CD14-positive monocyte (primary cell): ENCODE data around the gene TLCD3A. TPM values are rescaled to one million over a fixed set of nuclear protein-coding genes. Genes with fewer than 3 reads are reported as not detected.

Source experiments
- DNase-seq, 3 donors: peaks; one replicate each; pipeline ENCODE4 v3.0.0-alpha.2; 2011 to 2022
- H2AFZ ChIP-seq: 2 replicates; pipeline ENCODE4 v1.6.0; 2012; ENCODE audit warnings: mild to moderate bottlenecking, low read depth, low read length, inconsistent platforms; ENCODE audit not compliant: insufficient read depth, poor library complexity, severe bottlenecking
- H3K27ac ChIP-seq, 2 donors: 1 replicate in 1 of 2; 2 replicates in 1 of 2; pipeline ENCODE4 v1.5.1; 2012 to 2013; ENCODE audit warnings: low read length in 2 of 2, control low read depth in 1 of 2, inconsistent platforms in 1 of 2, low read depth in 1 of 2, mild to moderate bottlenecking in 1 of 2
- H3K27me3 ChIP-seq, 2 donors: one replicate each; pipeline versions ENCODE4 v1.6.0 to v1.6.1; 2011 to 2013; ENCODE audit warnings: low read length in 2 of 2; ENCODE audit not compliant: control insufficient read depth in 2 of 2, insufficient read depth in 2 of 2
- H3K36me3 ChIP-seq, 2 donors: replicated peaks in 1 of 2; 1 replicate in 1 of 2; 2 replicates in 1 of 2; pipeline versions ENCODE4 v1.5.1 to v1.6.1; 2012 to 2013; ENCODE audit warnings: low read length in 2 of 2, control low read depth in 1 of 2, inconsistent platforms in 1 of 2, mild to moderate bottlenecking in 1 of 2; ENCODE audit not compliant: insufficient read depth in 2 of 2, control insufficient read depth in 1 of 2
- H3K4me1 ChIP-seq, 2 donors: 1 replicate in 1 of 2; 2 replicates in 1 of 2; pipeline versions ENCODE4 v1.5.1 to v1.6.1; 2012 to 2013; ENCODE audit warnings: low read length in 2 of 2, control low read depth in 1 of 2, inconsistent platforms in 1 of 2, mild to moderate bottlenecking in 1 of 2, moderate library complexity in 1 of 2; ENCODE audit not compliant: insufficient read depth in 2 of 2, control insufficient read depth in 1 of 2
- H3K4me2 ChIP-seq: replicated peaks from 2 replicates; pipeline ENCODE3; 2012; ENCODE audit warnings: low read length, moderate library complexity, mild to moderate bottlenecking; ENCODE audit not compliant: poor library complexity, severe bottlenecking; ENCODE audit errors: extremely low read depth
- H3K4me3 ChIP-seq, 3 experiments: fragments of 200-600 bp in 1 of 3; sonication (generic) in 1 of 3; replicated peaks in 1 of 3; 1 replicate in 2 of 3; 2 replicates in 1 of 3; pipeline ENCODE4 v1.5.1; 2011 to 2013; ENCODE audit warnings: low read length in 3 of 3, mild to moderate bottlenecking in 3 of 3, control low read depth in 2 of 3, low read depth in 2 of 3, inconsistent platforms in 1 of 3, moderate library complexity in 1 of 3
- H3K79me2 ChIP-seq: 2 replicates; pipeline ENCODE4 v1.6.0; 2012; ENCODE audit warnings: mild to moderate bottlenecking, control low read depth, inconsistent platforms, low read length, moderate library complexity; ENCODE audit not compliant: insufficient read depth
- H3K9ac ChIP-seq: 2 replicates; pipeline ENCODE4 v1.6.0; 2017; ENCODE audit warnings: low read length, mild to moderate bottlenecking; ENCODE audit not compliant: insufficient read depth, poor library complexity, severe bottlenecking
- H3K9me3 ChIP-seq, 2 donors: replicated peaks in 1 of 2; 1 replicate in 1 of 2; 2 replicates in 1 of 2; pipeline versions ENCODE4 v1.5.1 to v1.6.1; 2012 to 2013; ENCODE audit warnings: low read length in 2 of 2, control low read depth in 1 of 2; ENCODE audit not compliant: control insufficient read depth in 1 of 2, insufficient read depth in 1 of 2
- H4K20me1 ChIP-seq: 2 replicates; pipeline ENCODE4 v1.6.0; 2012; ENCODE audit warnings: mild to moderate bottlenecking, low read length, control low read depth, moderate library complexity; ENCODE audit not compliant: insufficient read depth
- H3K27ac Mint-ChIP-seq, 7 donors: one replicate each; pipeline ENCODE4 v1.8.0; 2020; ENCODE audit warnings: mild to moderate bottlenecking in 7 of 7, mixed read lengths in 7 of 7, moderate library complexity in 6 of 7, inconsistent platforms in 2 of 7
- H3K27me3 Mint-ChIP-seq, 3 donors: one replicate each; pipeline ENCODE4 v1.8.0; 2021 to 2022; ENCODE audit warnings: low read depth in 3 of 3, mild to moderate bottlenecking in 3 of 3, mixed read lengths in 3 of 3, moderate library complexity in 3 of 3, inconsistent platforms in 1 of 3
- H3K36me3 Mint-ChIP-seq, 2 donors: one replicate each; pipeline ENCODE4 v1.8.0; 2020; ENCODE audit warnings: mixed read lengths in 2 of 2, inconsistent platforms in 1 of 2, mild to moderate bottlenecking in 1 of 2
- H3K4me1 Mint-ChIP-seq: one replicate; pipeline ENCODE4 v1.8.0; 2020; ENCODE audit warnings: mild to moderate bottlenecking, mixed read lengths
- H3K4me3 Mint-ChIP-seq, 2 donors: one replicate each; pipeline ENCODE4 v1.8.0; 2020; ENCODE audit warnings: mild to moderate bottlenecking in 2 of 2, mixed read lengths in 2 of 2, moderate library complexity in 1 of 2
- H3K9me3 Mint-ChIP-seq, 7 donors: one replicate each; pipeline ENCODE4 v1.8.0; 2020 to 2022; ENCODE audit warnings: mixed read lengths in 7 of 7, mild to moderate bottlenecking in 6 of 7, moderate library complexity in 6 of 7, inconsistent platforms in 2 of 7
- CTCF ChIP-seq: fragments of 200-600 bp; IDR thresholded peaks from one replicate; pipeline ENCODE4 v1.8.0; 2022; ENCODE audit warnings: antibody characterized with exemption, mild to moderate bottlenecking
- WGBS: methylation state at CpG from one replicate; pipeline ENCODE4 v1.1.5; 2013; ENCODE audit warnings: missing lambda C conversion rate; ENCODE audit not compliant: insufficient coverage; 5-methylcytosine and 5-hydroxymethylcytosine counted together
- intact Hi-C, 2 donors: fragments of 100-400 bp; cut with micrococcal nuclease; formaldehyde crosslinking; loops; one replicate each; pipeline versions ENCODE4 v1.15.0 to v1.15.1; 2023
- polyA plus RNA-seq, 3 donors: library from polyadenylated mRNA; depleted of rRNA in 1 of 3; unstranded in 2 of 3; stranded (reverse) in 1 of 3; fragments of 300-500 nt in 2 of 3; fragments of >200 nt in 1 of 3; fragmentation: Illumina TruSeq in 2 of 3; gene quantifications; 1 replicate in 2 of 3; 2 replicates in 1 of 3; pipeline ENCODE4 v1.2.3, GENCODE V29; 2012 to 2021

Gene TLCD3A
- polyA plus RNA-seq, 3 donors, result 0.09 to 1.8 (median 0.13) TPM

GRCh38 chr17:699345-699744, 33.1 kb upstream of the TLCD3A start:
- Histone ChIP-seq H3K79me2 (peaks cover 29% of the 10 kb centered on the region), H3K27me3 (no peaks in the 10 kb centered on the region), H4K20me1 (peaks cover 20% of the 10 kb centered on the region), H2AFZ (no peak overlapping the region), H3K4me1 (peaks cover 0 to 6% of the 10 kb centered on the region in 2 donors), H3K9me3 (no peaks in the 10 kb centered on the region), H3K4me2 (no peak overlapping the region), H3K4me3 (no peak overlapping the region), H3K27ac (no peak overlapping the region), H3K36me3 (peaks cover 45 to 63% of the 10 kb centered on the region in 2 donors), H3K9ac (no peak overlapping the region)
- intact Hi-C loops, result loop anchor here in 1 of 2 donors (10.0 kb wide), 1 partner anchor 135 kb away; no protein-coding TSS in a partner anchor
- Mint-ChIP-seq H3K36me3 (peaks cover 42 to 71% of the 10 kb centered on the region in 2 donors), H3K27ac (peak overlapping the region in 2 of 7 donors; percentile 27 to 59), H3K4me1 (peaks cover 7% of the 10 kb centered on the region), H3K9me3 (no peaks in the 10 kb centered on the region), H3K4me3 (no peak overlapping the region), H3K27me3 (no peaks in the 10 kb centered on the region)
- TF ChIP-seq CTCF, result no peak
- 93% methylated on average over 4 of the region's 7 CpGs for WGBS
- peak in 1 of 3 donors; percentile 15 for DNase-seq

- H3K36me3 Mint-ChIP-seq, result peaks cover 37 to 69% of the 10 kb centered on the region in 2 donors
- intact Hi-C loops, result loop anchor here (1.0 to 5.0 kb wide), 2 partner anchors 288 to 558 kb away; a partner anchor contains a TSS
- H3K4me2 ChIP-seq, result no peak overlapping the region
- H3K4me3 Mint-ChIP-seq, result no peak overlapping the region
- H3K27me3 ChIP-seq, result no peaks in the 10 kb centered on the region
- peaks cover 33 to 62% of the 10 kb centered on the region in 2 donors for H3K36me3 ChIP-seq
- no peaks in the 10 kb centered on the region for H3K27me3 Mint-ChIP-seq
- H3K79me2 ChIP-seq, result peaks cover 41% of the 10 kb centered on the region
- WGBS, result no CpG with 5 or more reads among the region's 1 CpG
- H4K20me1 ChIP-seq, result peaks cover 27% of the 10 kb centered on the region
- H3K4me1 ChIP-seq, result peaks cover 0 to 6% of the 10 kb centered on the region in 2 donors
- H3K4me1 Mint-ChIP-seq, result peaks cover 7% of the 10 kb centered on the region
- no peak overlapping the region for H3K27ac ChIP-seq
- H3K9me3 ChIP-seq, result no peaks in the 10 kb centered on the region
- DNase-seq, result peak; percentile 29 to 46 (median 37)
- no peak overlapping the region for H3K9ac ChIP-seq
- H3K27ac Mint-ChIP-seq, result peak overlapping the region in 4 of 7 donors; percentile 28 to 86 (median 65)
- H3K4me3 ChIP-seq, result no peak overlapping the region
- no peaks in the 10 kb centered on the region for H3K9me3 Mint-ChIP-seq
- peak; percentile 80 for TF ChIP-seq CTCF
- no peak overlapping the region for H2AFZ ChIP-seq
Observed at GRCh38 chr17:700504-701094, 31.8 kb upstream of the TLCD3A start.
